IMR-90 (cell line): ENCODE measurements around the gene PKD1. TPM values are rescaled to one million over a fixed set of nuclear protein-coding genes. Genes with fewer than 3 reads are reported as not detected.
"Not testable (repeated sequence)": the region's sequence is repeated elsewhere in the genome, so short reads cannot be mapped to it uniquely, and the experiment has no call there.

Experiments used
- ATAC-seq: fragments of 200-7000 bp; cut with Tn5 transposase; 2 replicates; pipeline ENCODE4 v1.9.1; 2020; ENCODE audit warnings: low read depth, mild to moderate bottlenecking, moderate library complexity
- BruUV-seq: library from RNA; stranded (reverse); fragments of 400-500 nt; replicated peaks from 2 replicates; lab custom pipeline; 2021; lab: Mats Ljungman, UMichigan
- CTCF ChIA-PET: fragments of 300-600 bp; formaldehyde crosslinking; extraction: SDS; loops from one replicate; lab custom pipeline; 2021; ENCODE audit warnings: antibody characterized with exemption; lab: Yijun Ruan, JAX
- POLR2A ChIA-PET: fragments of 300-600 bp; sonication (Branson Sonifier 250); formaldehyde crosslinking; loops from one replicate; lab custom pipeline; 2022; ENCODE audit warnings: antibody characterized with exemption; ENCODE audit not compliant: unreplicated experiment; lab: Charles Lee
- DNase-seq: peaks from one replicate; pipeline ENCODE4 v3.0.0; 2013
- H2AFZ ChIP-seq: replicated peaks from 2 replicates; pipeline ENCODE3; 2013; ENCODE audit warnings: low read length, mild to moderate bottlenecking; ENCODE audit not compliant: poor library complexity
- H2AK5ac ChIP-seq: 2 replicates; pipeline ENCODE4 v1.6.1; 2013; ENCODE audit warnings: low read depth, low read length, inconsistent platforms
- H2AK9ac ChIP-seq: replicated peaks from 2 replicates; pipeline ENCODE3; 2013; ENCODE audit warnings: mild to moderate bottlenecking, low read depth, low read length, moderate library complexity; ENCODE audit not compliant: poor library complexity
- H2BK120ac ChIP-seq: 2 replicates; pipeline ENCODE4 v1.6.1; 2013; ENCODE audit warnings: low read depth, low read length, inconsistent platforms
- H2BK15ac ChIP-seq: 3 replicates; pipeline ENCODE4 v1.6.1; 2013; ENCODE audit warnings: low read depth, low read length, inconsistent platforms
- H2BK20ac ChIP-seq: 2 replicates; pipeline ENCODE4 v1.6.1; 2013; ENCODE audit warnings: low read depth, mild to moderate bottlenecking, inconsistent platforms, low read length, moderate library complexity
- H2BK5ac ChIP-seq: 2 replicates; pipeline ENCODE4 v1.6.1; 2013; ENCODE audit warnings: mild to moderate bottlenecking, low read depth, low read length, inconsistent platforms; ENCODE audit not compliant: poor library complexity, severe bottlenecking
- H3K14ac ChIP-seq: replicated peaks from 2 replicates; pipeline ENCODE4 v1.6.1; 2013; ENCODE audit warnings: low read depth, low read length, inconsistent platforms
- H3K18ac ChIP-seq: 2 replicates; pipeline ENCODE4 v1.6.1; 2013; ENCODE audit warnings: low read depth, low read length, control low read depth
- H3K23ac ChIP-seq: 2 replicates; pipeline ENCODE4 v1.6.1; 2013; ENCODE audit warnings: low read depth, low read length, inconsistent platforms
- H3K27ac ChIP-seq: 2 replicates; pipeline ENCODE4 v1.5.1; 2013; ENCODE audit warnings: mild to moderate bottlenecking, control low read depth, low read length; ENCODE audit not compliant: insufficient read depth
- H3K27me3 ChIP-seq: 2 replicates; pipeline ENCODE4 v1.6.1; 2013; ENCODE audit warnings: low read length; ENCODE audit not compliant: control insufficient read depth, insufficient read depth
- H3K36me3 ChIP-seq: 2 replicates; pipeline ENCODE4 v1.6.1; 2013; ENCODE audit warnings: low read length, mixed read lengths; ENCODE audit not compliant: control insufficient read depth, insufficient read depth
- H3K4ac ChIP-seq: 2 replicates; pipeline ENCODE4 v1.6.1; 2013; ENCODE audit warnings: low read depth, low read length, inconsistent platforms
- H3K4me1 ChIP-seq: 2 replicates; pipeline ENCODE4 v1.6.1; 2013; ENCODE audit warnings: low read length, mixed read lengths; ENCODE audit not compliant: control insufficient read depth, insufficient read depth
- H3K4me2 ChIP-seq: 2 replicates; pipeline ENCODE4 v1.6.1; 2013; ENCODE audit warnings: low read depth, mild to moderate bottlenecking, control low read depth, low read length, moderate library complexity
- H3K4me3 ChIP-seq: 2 replicates; pipeline ENCODE4 v1.5.1; 2013; ENCODE audit warnings: low read depth, mild to moderate bottlenecking, control low read depth, low read length, moderate library complexity; ENCODE audit not compliant: insufficient read depth
- H3K56ac ChIP-seq: 2 replicates; pipeline ENCODE4 v1.6.1; 2013; ENCODE audit warnings: low read length, inconsistent platforms; ENCODE audit not compliant: insufficient read depth; ENCODE audit errors: extremely low read depth
- H3K79me1 ChIP-seq, 2 experiments: 2 replicates each; pipeline ENCODE4 v1.6.1; 2013; ENCODE audit warnings: low read length in 2 of 2, inconsistent platforms in 1 of 2, low read depth in 1 of 2
- H3K9ac ChIP-seq: 2 replicates; pipeline ENCODE4 v1.6.1; 2013; ENCODE audit warnings: low read depth, low read length, control low read depth
- H3K9me1 ChIP-seq: 2 replicates; pipeline ENCODE4 v1.6.1; 2013; ENCODE audit warnings: low read length, inconsistent platforms; ENCODE audit not compliant: insufficient read depth
- H3K9me3 ChIP-seq: 2 replicates; pipeline ENCODE4 v1.6.1; 2013; ENCODE audit warnings: low read length; ENCODE audit not compliant: control insufficient read depth, insufficient read depth
- H4K20me1 ChIP-seq: 2 replicates; pipeline ENCODE4 v1.6.1; 2013; ENCODE audit warnings: low read length, inconsistent platforms; ENCODE audit not compliant: insufficient read depth
- H4K5ac ChIP-seq: 2 replicates; pipeline ENCODE4 v1.6.1; 2013; ENCODE audit warnings: mild to moderate bottlenecking, low read depth, low read length, control low read depth
- H4K8ac ChIP-seq, 2 experiments: 2 replicates each; pipeline ENCODE4 v1.6.1; 2013; ENCODE audit warnings: low read depth in 2 of 2, low read length in 2 of 2, control low read depth in 1 of 2, inconsistent platforms in 1 of 2
- H4K91ac ChIP-seq: 2 replicates; pipeline ENCODE4 v1.6.1; 2013; ENCODE audit warnings: low read depth, low read length, inconsistent platforms; ENCODE audit not compliant: insufficient read depth
- WGBS, 2 experiments: methylation state at CpG; one replicate each; pipeline versions ENCODE4 v1.1.5 to v1.1.7; 2013; ENCODE audit warnings: missing lambda C conversion rate in 2 of 2; ENCODE audit not compliant: insufficient read length in 1 of 2; ENCODE audit errors: extremely low coverage in 2 of 2; 5-methylcytosine and 5-hydroxymethylcytosine counted together
- dilution Hi-C: fragments of 300-500 bp; cut with HindIII; formaldehyde crosslinking; loops from one replicate; pipeline ENCODE4 v1.14.3; 2018; ENCODE audit warnings: low sequenced_read_pairs; ENCODE audit not compliant: unreplicated experiment
- in situ Hi-C: fragments of 300-500 bp; cut with MboI; formaldehyde crosslinking; loops from 3 replicates; pipeline ENCODE4 v1.14.3; 2019; ENCODE audit warnings: low sequenced_read_pairs, inconsistent platforms, mixed read lengths
- intact Hi-C: fragments of 100-400 bp; cut with micrococcal nuclease; formaldehyde crosslinking; loops from 2 replicates; pipeline ENCODE4 v1.10.0; 2022
- polyA plus RNA-seq, 3 experiments: library from polyadenylated mRNA; depleted of rRNA; stranded (reverse); fragments of >200 nt; gene quantifications; 2 replicates each; pipeline ENCODE4 v1.2.3, GENCODE V29; 2012; ENCODE audit warnings: low replicate concordance in 1 of 3
- total RNA-seq: library from RNA; depleted of rRNA; stranded (reverse); fragments of >200 nt; gene quantifications from 2 replicates; pipeline ENCODE4 v1.2.3, GENCODE V29; 2012

Gene PKD1
- total and polyA plus RNA-seq, 2 of the 4 experiments (the other 2 are of a cell fraction): 7.9 to 97.3 TPM

- H4K8ac ChIP-seq, H3K4ac ChIP-seq, ATAC-seq, H3K56ac ChIP-seq, POLR2A ChIA-PET, H3K4me3 ChIP-seq, H3K9me3 ChIP-seq, H3K23ac ChIP-seq, H3K27ac ChIP-seq, in situ Hi-C loops, H2AK9ac ChIP-seq, H4K5ac ChIP-seq, H2BK20ac ChIP-seq, H3K79me1 ChIP-seq, H2AFZ ChIP-seq, H4K20me1 ChIP-seq, H3K9ac ChIP-seq, H3K4me2 ChIP-seq, H3K18ac ChIP-seq, dilution Hi-C loops, H2BK120ac ChIP-seq, H3K14ac ChIP-seq, H2AK5ac ChIP-seq, H2BK15ac ChIP-seq, H2BK5ac ChIP-seq, H3K9me1 ChIP-seq, H3K27me3 ChIP-seq, DNase-seq, H3K4me1 ChIP-seq, H4K91ac ChIP-seq, intact Hi-C loops, CTCF ChIA-PET, BruUV-seq: not testable (repeated sequence)
- peaks cover 52% of the 10 kb centered on the region for H3K36me3 ChIP-seq
- 90% methylated on average over 12 of the region's 30 CpGs; no CpG with 5 or more reads in 1 of the 2 experiments for WGBS, 2 experiments
Observed at GRCh38 chr16:2112539-2113106, 23.1 kb downstream of the PKD1 start.

DNA sequence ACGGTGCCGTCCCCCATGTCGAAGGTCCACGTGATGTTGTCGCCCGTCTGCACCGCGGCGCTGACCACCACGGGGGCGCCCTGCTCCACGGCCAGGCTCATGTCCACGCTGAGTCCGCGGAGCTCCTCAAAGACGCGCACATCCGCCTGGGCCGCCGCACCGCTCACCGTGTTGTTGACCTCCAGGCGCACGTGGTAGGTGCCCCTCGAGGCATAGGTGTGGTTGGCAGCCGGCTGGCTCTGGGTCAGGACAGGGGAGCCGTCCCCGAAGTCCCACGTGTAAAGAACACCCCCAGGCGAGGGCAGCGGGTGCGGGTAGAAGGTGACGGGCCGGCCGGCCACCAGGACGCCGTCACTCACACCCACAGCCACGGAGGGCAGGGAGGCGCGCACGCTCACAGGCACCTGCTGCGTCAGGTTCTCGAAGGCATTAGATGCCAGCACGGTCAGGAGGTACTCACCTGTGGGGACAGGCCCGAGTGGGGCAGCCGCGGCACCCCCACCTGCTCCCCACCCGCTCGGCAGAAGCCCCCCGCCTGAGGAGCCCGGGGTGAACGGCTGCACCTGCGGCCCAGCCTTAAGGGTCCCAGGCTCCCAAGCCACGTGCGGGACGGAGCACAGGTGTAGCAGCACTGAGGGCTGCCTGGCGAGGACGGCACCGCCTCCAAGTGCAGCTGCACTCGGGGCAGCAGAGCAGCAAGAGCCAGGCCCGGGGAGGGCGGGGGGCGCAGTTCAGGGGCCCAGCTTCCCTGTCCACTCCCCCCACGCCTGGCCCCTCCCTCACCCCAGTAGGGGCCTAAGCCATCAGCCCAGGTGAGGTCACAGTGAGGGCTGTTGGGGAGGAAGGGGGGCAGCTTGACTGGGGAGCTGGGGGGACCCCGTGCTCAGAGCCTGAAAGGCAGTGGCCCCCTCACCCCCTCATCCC is 24.0 kb downstream of the PKD1 start:
- WGBS, 2 experiments: 97% methylated on average over 6 of the region's 65 CpGs; no CpG with 5 or more reads in 1 of the 2 experiments
- H3K4me3 ChIP-seq, H2BK20ac ChIP-seq, H2BK5ac ChIP-seq, BruUV-seq, H3K9me1 ChIP-seq, H3K4me2 ChIP-seq, H4K20me1 ChIP-seq, H3K9ac ChIP-seq, CTCF ChIA-PET, H2AFZ ChIP-seq, H4K91ac ChIP-seq, H4K8ac ChIP-seq, H2BK120ac ChIP-seq, H3K4me1 ChIP-seq, POLR2A ChIA-PET, H2BK15ac ChIP-seq, H3K56ac ChIP-seq, in situ Hi-C loops, H3K18ac ChIP-seq, H2AK9ac ChIP-seq, H3K4ac ChIP-seq, H3K27ac ChIP-seq, ATAC-seq, DNase-seq, H3K27me3 ChIP-seq, intact Hi-C loops, dilution Hi-C loops, H3K9me3 ChIP-seq, H3K23ac ChIP-seq, H3K79me1 ChIP-seq, H2AK5ac ChIP-seq, H3K14ac ChIP-seq, H4K5ac ChIP-seq: not testable (repeated sequence)
- H3K36me3 ChIP-seq: peaks cover 56% of the 10 kb centered on the region
